DOHH2 (cell line): Measurements from ENCODE around the gene CCDC85B.
A peak's percentile ranks its signal among the peaks of the same experiment; 100 is the strongest.

ENCODE experiments used
- H3F3A ChIP-seq: fragments of 200-600 bp; sonication (generic), shearing (Covaris generic); 2 replicates; pipeline ENCODE4 v1.6.0; 2016; ENCODE audit warnings: antibody characterized with exemption, mild to moderate bottlenecking; ENCODE audit not compliant: control insufficient read depth, insufficient read depth
- H3K27ac ChIP-seq: fragments of 200-600 bp; sonication (generic); 2 replicates; pipeline ENCODE4 v1.5.1; 2014; ENCODE audit warnings: low read depth, mild to moderate bottlenecking, low read length, moderate library complexity
- H3K27me3 ChIP-seq: fragments of 200-600 bp; sonication (generic); 2 replicates; pipeline ENCODE4 v1.6.1; 2014; ENCODE audit warnings: mild to moderate bottlenecking, low read length, mixed read lengths; ENCODE audit not compliant: control insufficient read depth
- H3K36me3 ChIP-seq: fragments of 200-600 bp; sonication (generic); 2 replicates; pipeline ENCODE4 v1.6.1; 2014; ENCODE audit warnings: mild to moderate bottlenecking, low read length, moderate library complexity, mixed read lengths; ENCODE audit not compliant: control insufficient read depth
- H3K4me1 ChIP-seq: fragments of 200-600 bp; sonication (generic); 2 replicates; pipeline ENCODE4 v1.6.1; 2014; ENCODE audit warnings: mild to moderate bottlenecking, low read length, mixed read lengths; ENCODE audit not compliant: control insufficient read depth
- H3K4me2 ChIP-seq: fragments of 200-600 bp; sonication (generic); 2 replicates; pipeline ENCODE4 v1.6.0; 2014; ENCODE audit warnings: mild to moderate bottlenecking, low read length, moderate library complexity
- H3K4me3 ChIP-seq: fragments of 200-600 bp; sonication (generic); 2 replicates; pipeline ENCODE4 v1.5.1; 2014; ENCODE audit warnings: mild to moderate bottlenecking, low read length, mixed read lengths
- H3K79me2 ChIP-seq: fragments of 200-600 bp; sonication (generic); 2 replicates; pipeline ENCODE4 v1.6.1; 2014; ENCODE audit warnings: mild to moderate bottlenecking, low read length, mixed read lengths; ENCODE audit not compliant: control insufficient read depth
- H3K9me2 ChIP-seq: fragments of 200-600 bp; sonication (generic); replicated peaks from 2 replicates; pipeline ENCODE4 v1.6.1; 2014; ENCODE audit warnings: mild to moderate bottlenecking, low read length, mixed read lengths; ENCODE audit not compliant: control insufficient read depth
- H3K9me3 ChIP-seq: fragments of 200-600 bp; sonication (generic); 2 replicates; pipeline ENCODE4 v1.6.1; 2014; ENCODE audit warnings: antibody characterized with exemption, low read length, mixed read lengths; ENCODE audit not compliant: control insufficient read depth, insufficient read depth
- H4K20me1 ChIP-seq: fragments of 200-600 bp; sonication (generic); 2 replicates; pipeline ENCODE4 v1.6.0; 2014; ENCODE audit warnings: low read depth, mild to moderate bottlenecking, antibody characterized with exemption, low read length, moderate library complexity; ENCODE audit not compliant: control insufficient read depth, insufficient read depth
- EZH2phosphoT487 ChIP-seq: fragments of 200-600 bp; sonication (generic); IDR thresholded peaks from 2 replicates; pipeline ENCODE4 v1.6.1; 2017; ENCODE audit warnings: borderline replicate concordance, mild to moderate bottlenecking, antibody characterized with exemption, low read length, moderate library complexity, mixed read lengths
- TF ChIP-seq, protein P1 (sequence below): fragments of 200-600 bp; sonication (generic); IDR thresholded peaks from one replicate; pipeline ENCODE4 v1.5.1; 2014; ENCODE audit warnings: antibody characterized with exemption, mild to moderate bottlenecking, low read depth, low read length; ENCODE audit not compliant: poor library complexity, severe bottlenecking

The CCDC85B gene

DNA sequence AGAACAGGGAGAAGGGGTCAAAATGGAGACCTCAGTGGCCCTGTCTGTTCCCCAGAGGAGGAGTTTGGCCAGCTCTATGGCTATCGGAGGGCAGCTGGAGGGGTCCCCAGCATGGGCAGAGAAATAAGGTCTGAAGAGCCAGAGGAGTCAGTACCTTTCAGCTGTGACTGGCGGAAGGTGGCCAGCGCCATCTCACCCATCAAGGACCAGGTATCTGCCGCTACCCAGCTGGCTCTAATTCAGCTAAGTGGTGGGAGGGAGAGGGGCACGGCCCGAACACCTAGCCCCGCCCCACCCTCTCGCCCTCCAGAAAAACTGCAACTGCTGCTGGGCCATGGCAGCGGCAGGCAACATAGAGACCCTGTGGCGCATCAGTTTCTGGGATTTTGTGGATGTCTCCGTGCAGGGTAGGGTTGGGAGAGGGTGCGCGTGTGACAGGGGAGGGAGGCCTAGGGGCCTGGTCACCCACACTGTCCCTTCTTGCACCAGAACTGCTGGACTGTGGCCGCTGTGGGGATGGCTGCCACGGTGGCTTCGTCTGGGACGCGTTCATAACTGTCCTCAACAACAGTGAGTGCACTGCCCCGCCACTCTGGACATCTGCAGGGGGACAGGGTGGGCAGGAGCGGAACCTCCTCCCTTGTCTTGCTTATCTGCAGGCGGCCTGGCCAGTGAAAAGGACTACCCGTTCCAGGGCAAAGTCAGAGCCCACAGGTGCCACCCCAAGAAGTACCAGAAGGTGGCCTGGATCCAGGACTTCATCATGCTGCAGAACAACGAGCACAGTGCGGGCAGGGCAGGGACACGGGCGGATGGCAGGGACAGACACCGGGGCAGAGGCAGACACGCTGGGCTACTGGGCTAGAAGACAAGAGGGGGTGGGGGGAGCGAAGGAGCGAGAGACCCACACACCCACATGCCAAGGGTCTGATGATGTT is 8.1 kb upstream of the CCDC85B start:
- Histone ChIP-seq H3K36me3 (peaks cover 50% of the 10 kb centered on the region), H3K27me3 (no peaks in the 10 kb centered on the region), H3K27ac (no peak overlapping the region), H3K4me1 (peaks cover 25% of the 10 kb centered on the region), H3K9me3 (no peaks in the 10 kb centered on the region), H3K9me2 (no peaks in the 10 kb centered on the region), H3K4me3 (no peak overlapping the region), H4K20me1 (no peaks in the 10 kb centered on the region), H3F3A (peaks cover 4% of the 10 kb centered on the region), H3K4me2 (no peak overlapping the region), H3K79me2 (peaks cover 2% of the 10 kb centered on the region)
- TF ChIP-seq, protein P1, sequence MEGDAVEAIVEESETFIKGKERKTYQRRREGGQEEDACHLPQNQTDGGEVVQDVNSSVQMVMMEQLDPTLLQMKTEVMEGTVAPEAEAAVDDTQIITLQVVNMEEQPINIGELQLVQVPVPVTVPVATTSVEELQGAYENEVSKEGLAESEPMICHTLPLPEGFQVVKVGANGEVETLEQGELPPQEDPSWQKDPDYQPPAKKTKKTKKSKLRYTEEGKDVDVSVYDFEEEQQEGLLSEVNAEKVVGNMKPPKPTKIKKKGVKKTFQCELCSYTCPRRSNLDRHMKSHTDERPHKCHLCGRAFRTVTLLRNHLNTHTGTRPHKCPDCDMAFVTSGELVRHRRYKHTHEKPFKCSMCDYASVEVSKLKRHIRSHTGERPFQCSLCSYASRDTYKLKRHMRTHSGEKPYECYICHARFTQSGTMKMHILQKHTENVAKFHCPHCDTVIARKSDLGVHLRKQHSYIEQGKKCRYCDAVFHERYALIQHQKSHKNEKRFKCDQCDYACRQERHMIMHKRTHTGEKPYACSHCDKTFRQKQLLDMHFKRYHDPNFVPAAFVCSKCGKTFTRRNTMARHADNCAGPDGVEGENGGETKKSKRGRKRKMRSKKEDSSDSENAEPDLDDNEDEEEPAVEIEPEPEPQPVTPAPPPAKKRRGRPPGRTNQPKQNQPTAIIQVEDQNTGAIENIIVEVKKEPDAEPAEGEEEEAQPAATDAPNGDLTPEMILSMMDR, result no peak
- TF ChIP-seq EZH2phosphoT487, result no peak

DNA sequence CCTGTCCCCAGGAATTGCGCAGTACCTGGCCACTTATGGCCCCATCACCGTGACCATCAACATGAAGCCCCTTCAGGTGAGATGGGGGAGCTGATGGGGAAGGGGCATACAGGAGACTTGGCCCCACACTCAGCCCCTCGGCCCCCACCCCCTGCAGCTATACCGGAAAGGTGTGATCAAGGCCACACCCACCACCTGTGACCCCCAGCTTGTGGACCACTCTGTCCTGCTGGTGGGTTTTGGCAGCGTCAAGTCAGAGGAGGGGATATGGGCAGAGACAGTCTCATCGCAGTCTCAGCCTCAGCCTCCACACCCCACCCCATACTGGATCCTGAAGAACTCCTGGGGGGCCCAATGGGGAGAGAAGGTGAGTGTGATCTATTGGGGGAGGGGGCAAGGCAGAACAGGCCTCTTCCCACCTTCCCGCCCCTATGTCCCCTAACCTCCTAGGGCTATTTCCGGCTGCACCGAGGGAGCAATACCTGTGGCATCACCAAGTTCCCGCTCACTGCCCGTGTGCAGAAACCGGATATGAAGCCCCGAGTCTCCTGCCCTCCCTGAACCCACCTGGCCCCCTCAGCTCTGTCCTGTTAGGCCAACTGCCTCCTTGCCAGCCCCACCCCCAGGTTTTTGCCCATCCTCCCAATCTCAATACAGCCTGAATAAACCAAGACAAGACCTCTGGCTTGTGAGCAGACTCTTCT is 7.3 kb upstream of the CCDC85B start:
- Histone ChIP-seq H3K9me2 (no peaks in the 10 kb centered on the region), H3F3A (peaks cover 4% of the 10 kb centered on the region), H3K4me3 (no peak overlapping the region), H3K27me3 (no peaks in the 10 kb centered on the region), H3K4me1 (peaks cover 29% of the 10 kb centered on the region), H3K27ac (no peak overlapping the region), H3K36me3 (peaks cover 52% of the 10 kb centered on the region), H3K79me2 (peaks cover 10% of the 10 kb centered on the region), H3K9me3 (no peaks in the 10 kb centered on the region), H4K20me1 (no peaks in the 10 kb centered on the region), H3K4me2 (no peak overlapping the region)
- no peak for TF ChIP-seq EZH2phosphoT487
- TF ChIP-seq, protein P1, result no peak

DNA sequence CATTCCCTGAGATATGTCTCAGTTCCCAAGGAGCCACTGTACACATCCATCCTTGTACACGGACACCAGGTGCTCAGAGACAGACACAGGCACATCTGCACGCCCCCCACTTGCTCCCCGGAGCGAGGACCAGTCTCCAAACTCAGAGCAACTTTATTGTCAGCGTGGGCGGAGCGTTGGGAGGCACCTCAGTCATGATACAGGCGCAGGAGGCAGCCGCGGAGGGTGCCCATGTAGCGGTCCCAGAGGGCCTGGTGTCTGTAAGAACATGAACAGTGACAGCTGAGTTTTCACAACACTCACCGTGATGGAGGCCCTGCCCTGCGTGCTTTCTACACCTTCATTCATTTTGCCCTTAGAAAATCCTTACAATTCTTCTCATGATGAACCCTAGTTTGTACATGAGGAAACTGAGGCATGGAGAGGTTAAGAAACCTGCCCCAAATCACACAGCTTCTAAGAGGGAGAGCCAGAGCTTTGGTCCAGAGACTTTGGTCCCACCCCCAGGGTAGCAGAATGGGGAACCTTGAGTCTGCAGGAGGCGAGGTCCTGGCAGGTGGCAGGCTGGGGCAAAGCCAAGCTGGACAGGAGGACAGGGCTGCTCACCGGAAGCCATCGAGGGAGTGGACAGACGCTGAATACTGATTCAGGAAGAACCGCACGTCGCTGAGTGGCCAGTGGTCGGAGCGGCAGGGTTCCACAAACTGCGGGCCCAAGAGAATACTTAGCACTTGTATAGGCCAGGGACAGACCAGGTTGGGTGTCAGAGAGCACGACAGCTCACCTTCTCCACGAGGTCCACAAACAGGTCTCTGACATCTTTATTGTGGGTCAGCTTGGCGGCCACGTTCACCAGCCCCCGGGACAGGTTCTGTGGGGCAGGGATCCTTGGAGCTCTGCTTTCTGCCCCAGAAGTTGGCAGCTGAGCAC is 6.4 kb upstream of the CCDC85B start:
- H3K36me3 ChIP-seq, result peaks cover 52% of the 10 kb centered on the region
- peaks cover 35% of the 10 kb centered on the region for H3K4me1 ChIP-seq
- H3K9me3 ChIP-seq, result no peaks in the 10 kb centered on the region
- H3K4me3 ChIP-seq, result no peak overlapping the region
- H4K20me1 ChIP-seq, result no peaks in the 10 kb centered on the region
- peaks cover 9% of the 10 kb centered on the region for H3F3A ChIP-seq
- no peaks in the 10 kb centered on the region for H3K27me3 ChIP-seq
- no peak for TF ChIP-seq EZH2phosphoT487
- TF ChIP-seq, protein P1, result no peak
- H3K4me2 ChIP-seq, result peak overlapping the region; percentile 50; the same call in 1 of the 2 replicates
- no peak overlapping the region for H3K27ac ChIP-seq
- peaks cover 10% of the 10 kb centered on the region for H3K79me2 ChIP-seq
- H3K9me2 ChIP-seq, result no peaks in the 10 kb centered on the region
